Activated CD8-positive, alpha-beta memory T cell treated with anti-CD3 and anti-CD28 coated beads for 36 hours (primary cell): Measurements from ENCODE around the gene STK32B. TPM values are rescaled to one million over a fixed set of nuclear protein-coding genes. Genes with fewer than 3 reads are reported as not detected.

Experiments used
- CTCF ChIA-PET: fragments of 350-600 bp; sonication (Branson Sonifier 250); formaldehyde crosslinking; loops from one replicate; lab custom pipeline; 2021; ENCODE audit warnings: antibody characterized with exemption; lab: Charles Lee
- POLR2A ChIA-PET: fragments of 350-600 bp; sonication (Branson Sonifier 250); formaldehyde crosslinking; loops from one replicate; lab custom pipeline; 2021; ENCODE audit warnings: antibody characterized with exemption; lab: Charles Lee
- total RNA-seq, 2 experiments: library from RNA; stranded (reverse); gene quantifications; one replicate each; pipeline ENCODE4 v1.2.3, GENCODE V29; 2021

The STK32B gene
- total RNA-seq, 2 experiments from 2014 or later = not detected

- POLR2A ChIA-PET = no interaction called here
- CTCF ChIA-PET = no interaction called here
Observed at GRCh38 chr4:5370286-5370685, 319.0 kb downstream of the STK32B start.

- POLR2A ChIA-PET = no interaction called here
- CTCF ChIA-PET = no interaction called here
Observed at GRCh38 chr4:5371415-5372190, 320.3 kb downstream of the STK32B start.

- POLR2A ChIA-PET = no interaction called here
- CTCF ChIA-PET = no interaction called here
Observed at GRCh38 chr4:5372198-5372597, 320.9 kb downstream of the STK32B start.

- ChIA-PET CTCF (no interaction called here), POLR2A (no interaction called here)
Observed at GRCh38 chr4:5373327-5373726, 322.0 kb downstream of the STK32B start.

GRCh38 chr4:5374592-5374991 lies 323.3 kb downstream of the STK32B start:
- CTCF ChIA-PET = no interaction called here
- POLR2A ChIA-PET = no interaction called here

- POLR2A ChIA-PET = no interaction called here
- CTCF ChIA-PET = no interaction called here
Observed at GRCh38 chr4:5374994-5375393, 323.7 kb downstream of the STK32B start.

- CTCF ChIA-PET = no interaction called here
- POLR2A ChIA-PET = no interaction called here
Observed at GRCh38 chr4:5376015-5376414, 324.7 kb downstream of the STK32B start.

GRCh38 chr4:5378002-5378401 lies 326.7 kb downstream of the STK32B start:
- POLR2A ChIA-PET = no interaction called here
- CTCF ChIA-PET = no interaction called here

GRCh38 chr4:5379895-5380294 lies 328.6 kb downstream of the STK32B start:
- ChIA-PET CTCF (no interaction called here), POLR2A (no interaction called here)

- ChIA-PET CTCF (no interaction called here), POLR2A (no interaction called here)
Observed at GRCh38 chr4:5381961-5382441, 330.7 kb downstream of the STK32B start.

GRCh38 chr4:5383191-5383980 lies 332.1 kb downstream of the STK32B start:
- POLR2A ChIA-PET = no interaction called here
- CTCF ChIA-PET = no interaction called here

GRCh38 chr4:5385741-5386311 lies 334.5 kb downstream of the STK32B start:
- ChIA-PET CTCF (no interaction called here), POLR2A (no interaction called here)

GRCh38 chr4:5386921-5387320 lies 335.6 kb downstream of the STK32B start:
- POLR2A ChIA-PET = interaction anchor here (0.5 kb wide), 1 partner anchor 151 kb away, joined by 4 read pairs; no protein-coding TSS in a partner anchor
- CTCF ChIA-PET = no interaction called here

- ChIA-PET CTCF (no interaction called here), POLR2A (no interaction called here)
Observed at GRCh38 chr4:5387457-5387856, 336.2 kb downstream of the STK32B start.

- ChIA-PET CTCF (no interaction called here), POLR2A (no interaction called here)
Observed at GRCh38 chr4:5389756-5390310, 338.6 kb downstream of the STK32B start.

GRCh38 chr4:5391492-5391891 lies 340.2 kb downstream of the STK32B start:
- ChIA-PET CTCF (no interaction called here), POLR2A (no interaction called here)

GRCh38 chr4:5393911-5394513 lies 342.7 kb downstream of the STK32B start:
- ChIA-PET POLR2A (no interaction called here), CTCF (no interaction called here)

GRCh38 chr4:5395781-5396180 lies 344.5 kb downstream of the STK32B start:
- POLR2A ChIA-PET = no interaction called here
- CTCF ChIA-PET = no interaction called here

- POLR2A ChIA-PET = no interaction called here
- CTCF ChIA-PET = no interaction called here
Observed at GRCh38 chr4:5398056-5398455, 346.8 kb downstream of the STK32B start.

GRCh38 chr4:5399124-5399523 lies 347.8 kb downstream of the STK32B start:
- CTCF ChIA-PET = no interaction called here

More at GRCh38 chr4:5399124-5399523, 347.8 kb downstream of the STK32B start:
- POLR2A ChIA-PET = no interaction called here
